ENCODE results near the gene TTYH1.
"Not testable (repeated sequence)": the region's sequence is repeated elsewhere in the genome, so short reads cannot be mapped to it uniquely, and the experiment has no call there.

TTYH1 gene

DNA sequence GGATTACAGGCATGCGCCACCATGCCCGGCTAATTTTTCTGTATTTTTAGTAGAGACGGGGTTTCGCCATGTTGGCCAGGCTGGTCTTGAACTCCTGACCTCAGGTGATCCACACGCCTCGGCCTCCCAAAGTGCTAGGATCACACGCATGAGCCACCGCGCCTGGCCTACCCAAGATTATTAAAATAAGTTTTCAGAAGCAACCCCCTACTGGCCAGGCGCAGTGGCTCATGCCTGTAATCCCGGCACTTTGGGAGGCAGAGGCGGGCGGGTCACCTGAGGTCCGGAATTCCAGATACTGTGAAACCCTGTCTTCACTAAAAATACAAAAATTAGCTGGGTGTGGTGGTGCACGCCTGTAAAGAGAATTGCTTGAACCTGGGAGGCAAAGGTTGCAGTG, 31.1 kb downstream of the TTYH1 start:
- DNase-seq: not testable (repeated sequence)

DNA sequence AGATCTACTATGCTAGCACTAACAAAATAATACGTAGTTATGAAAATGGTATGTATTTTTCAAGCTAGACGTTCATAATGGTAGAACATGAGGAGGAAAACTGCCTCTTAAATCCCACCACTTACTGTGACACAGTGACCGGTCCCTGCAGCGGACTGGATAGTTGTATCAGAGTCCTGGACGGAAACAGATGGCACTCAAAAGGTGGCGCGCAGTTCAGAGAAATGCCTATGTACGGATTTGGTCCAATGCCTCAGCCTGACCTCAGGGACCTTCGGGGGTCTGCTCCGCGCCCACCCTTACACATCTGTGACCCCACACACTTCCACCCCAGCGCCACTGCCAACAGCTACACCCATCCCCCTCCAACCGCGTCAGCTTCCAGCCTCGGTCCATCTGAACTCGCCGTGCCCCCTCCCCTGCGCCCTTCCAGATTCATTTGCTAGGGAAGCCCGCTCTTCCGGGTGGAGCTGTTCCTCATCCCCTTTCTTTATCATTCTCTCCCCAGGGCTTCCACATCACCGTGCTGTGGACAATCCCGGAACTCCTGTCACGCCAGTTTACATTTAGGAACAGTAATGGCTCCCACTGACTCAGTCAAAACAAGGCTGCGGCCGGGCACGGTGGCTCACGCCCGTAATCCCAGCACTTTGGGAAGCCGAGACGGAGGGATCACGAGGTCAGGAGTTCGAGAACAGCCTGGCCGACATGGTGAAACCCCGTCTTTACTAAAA, 32.9 kb downstream of the TTYH1 start:
- DNase-seq: no peak

DNA sequence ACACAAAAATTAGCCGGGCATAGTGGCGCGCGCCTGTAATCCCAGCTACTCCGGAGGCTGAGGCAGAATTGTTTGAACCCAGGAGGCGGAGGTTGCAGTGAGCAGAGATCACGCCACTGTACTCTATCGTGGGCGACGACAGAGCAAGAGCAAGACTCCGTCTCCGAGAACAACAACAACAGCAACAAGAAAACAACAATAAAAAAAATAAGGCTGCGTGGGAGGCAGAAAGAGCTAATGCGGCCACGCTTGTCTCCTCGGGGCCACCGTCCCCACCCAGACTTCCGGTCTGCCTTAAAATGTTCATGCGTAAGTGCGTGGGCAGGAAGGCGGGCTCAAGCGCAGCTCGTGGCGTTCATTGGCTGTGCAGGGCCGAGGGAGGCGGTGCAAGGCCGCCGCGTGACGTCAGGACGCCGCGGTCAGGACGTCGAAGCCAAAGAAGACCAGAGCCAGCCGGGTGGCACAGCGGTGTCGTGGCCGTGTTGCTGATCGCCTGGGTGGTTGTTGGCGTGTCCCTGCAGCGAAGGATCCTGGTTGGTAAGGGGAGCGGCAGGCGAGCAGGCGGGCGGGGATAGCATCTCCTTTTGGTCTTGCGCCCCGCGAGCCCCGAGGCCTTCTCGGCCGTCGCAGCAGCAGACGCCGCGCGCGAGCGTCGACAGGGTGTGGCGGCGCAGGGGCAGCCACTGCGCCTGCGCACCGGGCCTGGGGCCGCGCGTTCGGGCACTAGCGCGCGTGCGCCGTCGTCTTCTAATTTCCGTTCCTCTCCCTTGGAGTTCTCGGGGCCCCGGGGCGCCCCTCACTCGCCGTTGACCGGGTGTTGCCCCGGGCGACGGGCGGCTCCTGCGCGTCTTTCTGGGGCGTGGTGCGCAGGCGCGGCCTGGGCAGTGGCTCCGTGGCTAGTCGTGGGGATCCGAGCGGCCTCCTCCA, 33.8 kb downstream of the TTYH1 start, which contains the start of gene LENG8:
LENG8 (plus strand) TSS at position 426 of the 927 bp plus-strand sequence. CDS start 2,146 bp downstream, outside the sequence.
- peak; percentile 88 for DNase-seq

DNA sequence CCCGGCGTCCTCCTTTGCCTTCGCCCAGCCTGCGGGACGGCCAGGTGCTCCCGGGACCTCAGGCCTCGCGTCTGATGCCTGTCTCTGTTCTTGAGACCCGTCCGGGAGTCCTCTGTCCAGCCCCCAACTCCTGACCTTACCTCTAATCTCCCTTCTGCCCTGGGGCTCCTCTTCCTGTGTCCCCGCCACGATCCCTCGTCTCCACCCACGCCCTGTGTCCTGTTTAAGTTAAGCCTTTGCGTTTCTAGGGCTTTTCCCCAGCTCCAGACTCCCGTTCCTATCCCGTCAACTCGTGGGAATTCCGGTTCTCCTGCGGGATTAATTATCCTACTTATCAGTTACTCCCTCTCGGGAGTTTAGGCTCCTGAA, 34.4 kb downstream of the TTYH1 start:
- DNase-seq: no peak

DNA sequence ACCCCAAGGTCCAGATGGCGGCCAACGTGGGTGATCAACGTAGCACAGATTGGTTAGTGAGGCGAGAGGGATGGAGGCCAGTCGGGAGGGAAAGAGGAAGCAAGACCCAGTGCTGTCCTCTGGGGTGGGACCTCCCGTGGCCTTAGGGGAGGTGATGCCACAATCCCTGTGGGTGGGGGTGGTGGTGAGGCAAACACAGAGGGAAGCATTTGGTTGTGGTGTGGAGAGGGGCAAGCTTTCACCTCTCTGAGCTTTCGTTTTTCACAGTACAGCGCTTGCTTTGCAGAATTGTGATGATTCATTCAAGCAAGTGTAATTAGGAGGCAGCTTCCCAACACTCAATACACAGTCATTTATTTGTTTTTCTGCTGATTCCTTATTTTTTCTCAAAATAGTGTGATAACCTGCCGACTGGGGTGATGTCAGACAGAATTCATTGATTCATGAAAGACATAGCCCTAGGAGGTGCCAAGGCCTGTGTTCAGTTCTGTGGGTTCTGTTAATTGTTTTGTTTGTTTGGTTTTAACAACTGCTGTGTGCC, 36.1 kb downstream of the TTYH1 start:
- no peak for DNase-seq

DNA sequence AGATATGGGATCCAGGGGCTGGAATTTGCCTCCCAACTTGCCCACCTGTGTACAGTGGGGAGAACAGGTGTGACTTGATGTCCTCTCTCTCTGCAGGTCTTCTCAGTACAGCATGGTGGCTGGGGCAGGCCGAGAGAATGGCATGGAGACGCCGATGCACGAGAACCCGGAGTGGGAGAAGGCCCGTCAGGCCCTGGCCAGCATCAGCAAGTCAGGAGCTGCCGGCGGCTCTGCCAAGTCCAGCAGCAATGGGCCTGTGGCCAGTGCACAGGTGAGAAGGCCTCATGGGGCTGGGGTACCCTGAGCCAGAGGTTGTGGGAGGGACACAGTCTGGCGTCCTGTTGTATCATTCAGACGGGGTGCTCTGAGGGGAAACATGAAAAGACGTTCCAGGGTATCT, 36.7 kb downstream of the TTYH1 start:
- no peak for DNase-seq

DNA sequence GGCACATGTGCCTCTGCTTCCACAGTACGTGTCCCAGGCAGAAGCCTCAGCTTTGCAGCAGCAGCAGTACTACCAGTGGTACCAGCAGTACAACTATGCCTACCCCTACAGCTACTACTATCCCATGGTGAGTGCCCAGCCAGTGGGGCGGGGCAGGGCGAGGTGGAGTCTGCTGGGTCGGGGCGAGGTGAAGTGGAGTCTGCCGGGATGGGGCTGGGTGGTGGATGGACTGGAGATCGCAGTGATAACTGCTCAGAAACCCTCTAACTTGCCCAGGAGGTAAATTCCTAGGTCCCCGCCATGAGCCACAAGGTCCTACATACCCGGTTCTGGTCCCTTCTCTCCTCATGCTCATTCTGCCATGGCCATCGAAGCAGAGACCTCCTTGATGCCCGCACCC, 37.4 kb downstream of the TTYH1 start:
- DNase-seq: no peak

DNA sequence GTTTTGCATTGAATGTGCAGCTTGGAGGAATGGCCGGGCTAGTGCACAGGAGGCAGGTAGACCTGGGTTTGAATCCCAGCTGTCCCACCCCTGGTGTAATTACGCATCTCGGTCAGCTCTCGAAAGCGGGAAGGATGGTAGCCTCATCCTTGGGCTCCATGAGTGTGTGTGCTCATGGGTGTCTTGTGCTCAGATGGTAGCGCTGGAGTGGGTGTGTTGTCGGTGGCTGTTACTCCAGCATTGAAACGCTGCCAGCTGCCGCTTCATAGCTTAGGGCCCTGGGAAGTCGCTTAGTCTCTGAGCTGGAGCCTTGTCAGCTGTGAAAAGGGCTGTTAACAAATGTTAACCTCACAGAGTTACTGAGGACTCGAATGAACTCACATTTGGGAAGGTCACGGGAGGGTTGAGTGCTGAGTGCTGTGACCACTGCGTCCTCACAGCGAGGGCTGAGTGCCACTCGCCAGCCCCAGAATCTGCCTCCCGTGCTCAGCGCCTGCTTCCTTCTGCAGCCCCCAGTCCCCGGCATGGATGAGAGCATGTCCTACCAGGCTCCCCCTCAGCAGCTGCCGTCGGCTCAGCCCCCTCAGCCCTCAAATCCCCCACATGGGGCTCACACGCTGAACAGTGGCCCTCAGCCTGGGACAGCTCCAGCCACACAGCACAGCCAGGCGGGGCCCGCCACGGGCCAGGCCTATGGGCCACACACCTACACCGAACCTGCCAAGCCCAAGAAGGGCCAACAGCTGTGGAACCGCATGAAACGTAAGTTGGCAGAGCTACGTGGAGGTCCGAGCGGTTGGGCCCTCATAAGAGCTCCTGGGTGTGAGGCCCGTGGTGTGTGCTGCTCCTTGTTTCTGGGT, 38.9 kb downstream of the TTYH1 start:
- DNase-seq: no peak

DNA sequence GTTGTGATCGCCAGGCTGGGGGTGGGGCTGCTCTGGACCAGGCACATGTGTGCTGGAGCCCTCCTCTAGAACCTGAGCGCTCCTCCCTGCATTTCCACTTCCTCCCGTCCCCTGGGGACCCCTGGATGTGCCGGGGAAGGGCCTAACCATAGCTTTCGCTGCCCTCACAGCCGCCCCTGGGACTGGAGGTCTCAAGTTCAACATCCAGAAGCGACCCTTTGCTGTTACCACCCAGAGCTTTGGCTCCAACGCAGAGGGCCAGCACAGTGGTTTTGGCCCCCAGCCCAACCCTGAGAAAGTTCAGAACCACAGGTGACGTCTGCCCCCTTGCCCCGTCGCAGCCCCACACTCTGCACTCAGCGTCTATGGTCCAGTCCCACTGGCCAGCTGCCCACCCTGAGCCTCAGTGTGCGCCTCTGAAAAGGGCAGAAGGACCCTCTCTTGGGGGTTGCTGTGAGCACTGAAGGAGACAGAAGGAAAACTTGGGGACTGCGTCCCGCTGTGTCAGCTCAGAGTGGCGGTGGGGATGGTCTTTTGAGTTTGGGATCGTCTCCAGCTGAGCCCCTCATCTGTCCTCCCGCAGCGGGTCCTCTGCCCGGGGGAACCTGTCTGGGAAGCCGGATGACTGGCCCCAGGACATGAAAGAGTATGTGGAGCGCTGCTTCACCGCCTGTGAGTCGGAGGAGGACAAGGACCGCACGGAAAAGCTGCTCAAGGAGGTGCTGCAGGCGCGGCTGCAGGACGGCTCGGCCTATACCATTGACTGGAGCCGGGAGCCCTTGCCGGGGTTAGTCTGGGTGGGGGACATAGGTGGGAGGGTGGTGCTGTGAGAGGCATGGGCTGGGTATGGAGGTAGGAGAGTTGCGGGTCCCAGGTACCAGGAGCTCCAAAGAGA, 39.8 kb downstream of the TTYH1 start:
- no peak for DNase-seq

DNA sequence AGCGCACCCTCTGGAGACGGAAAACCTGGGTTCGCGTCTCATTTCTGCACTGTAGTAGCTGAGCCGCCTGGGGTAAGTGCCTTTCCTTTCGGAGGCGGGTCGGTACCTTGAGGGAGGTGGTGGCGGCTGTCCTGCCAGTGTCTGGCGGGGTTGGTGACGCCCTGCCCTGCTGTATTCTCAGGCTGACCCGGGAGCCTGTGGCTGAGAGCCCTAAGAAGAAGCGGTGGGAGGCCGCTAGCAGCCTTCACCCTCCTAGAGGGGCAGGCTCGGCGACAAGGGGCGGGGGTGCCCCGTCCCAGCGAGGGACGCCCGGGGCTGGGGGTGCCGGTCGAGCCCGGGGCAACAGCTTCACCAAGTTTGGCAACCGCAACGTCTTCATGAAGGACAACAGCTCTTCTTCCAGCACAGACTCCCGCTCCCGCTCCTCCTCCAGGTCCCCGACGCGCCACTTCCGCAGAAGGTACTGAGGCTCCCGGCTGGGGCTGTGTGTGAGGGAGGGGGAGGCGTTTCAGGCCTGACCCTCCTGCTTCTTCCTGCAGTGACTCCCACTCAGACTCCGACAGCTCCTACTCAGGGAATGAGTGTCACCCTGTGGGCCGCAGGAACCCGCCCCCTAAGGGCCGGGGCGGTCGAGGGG, 40.6 kb downstream of the TTYH1 start:
- no peak for DNase-seq

DNA sequence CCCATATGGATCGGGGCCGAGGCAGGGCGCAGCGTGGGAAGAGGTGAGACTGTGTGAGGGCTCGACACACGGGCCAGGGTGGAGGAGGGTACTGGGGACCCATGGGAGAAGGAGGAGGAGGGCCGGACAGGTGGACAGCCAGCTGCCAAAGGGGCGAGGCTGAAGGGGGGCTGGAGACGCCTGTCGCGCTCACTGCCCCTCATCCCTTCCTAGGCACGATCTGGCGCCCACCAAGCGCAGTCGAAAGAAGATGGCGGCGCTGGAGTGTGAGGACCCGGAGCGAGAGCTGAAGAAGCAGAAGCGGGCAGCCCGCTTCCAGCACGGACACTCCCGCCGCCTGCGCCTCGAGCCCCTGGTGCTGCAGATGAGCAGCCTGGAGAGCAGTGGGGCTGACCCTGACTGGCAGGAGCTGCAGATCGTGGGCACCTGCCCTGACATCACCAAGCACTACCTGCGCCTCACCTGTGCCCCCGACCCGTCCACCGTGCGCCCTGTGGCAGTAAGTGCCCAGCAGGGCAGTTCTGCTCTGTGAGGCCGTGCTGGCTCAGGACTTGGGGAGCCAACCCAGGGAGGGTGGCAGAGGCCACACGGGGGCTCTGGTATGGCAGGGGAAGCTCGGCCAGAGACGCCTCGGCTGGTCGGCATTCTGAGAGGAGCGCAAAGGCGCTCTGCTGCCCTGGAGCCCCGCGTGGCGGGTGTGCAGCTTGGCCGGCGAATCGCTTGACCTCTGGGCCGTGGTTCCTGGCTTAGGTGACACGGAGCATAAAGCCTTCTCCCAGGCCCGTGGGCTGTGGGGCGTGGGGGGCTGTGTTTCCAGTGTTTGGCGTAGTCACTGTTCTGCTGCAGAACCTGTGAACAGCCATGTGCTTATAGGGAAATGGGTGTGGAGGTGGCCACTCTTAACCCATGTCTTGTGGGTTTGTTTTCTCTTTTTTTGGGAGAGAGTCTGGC, 41.4 kb downstream of the TTYH1 start:
- no peak for DNase-seq

DNA sequence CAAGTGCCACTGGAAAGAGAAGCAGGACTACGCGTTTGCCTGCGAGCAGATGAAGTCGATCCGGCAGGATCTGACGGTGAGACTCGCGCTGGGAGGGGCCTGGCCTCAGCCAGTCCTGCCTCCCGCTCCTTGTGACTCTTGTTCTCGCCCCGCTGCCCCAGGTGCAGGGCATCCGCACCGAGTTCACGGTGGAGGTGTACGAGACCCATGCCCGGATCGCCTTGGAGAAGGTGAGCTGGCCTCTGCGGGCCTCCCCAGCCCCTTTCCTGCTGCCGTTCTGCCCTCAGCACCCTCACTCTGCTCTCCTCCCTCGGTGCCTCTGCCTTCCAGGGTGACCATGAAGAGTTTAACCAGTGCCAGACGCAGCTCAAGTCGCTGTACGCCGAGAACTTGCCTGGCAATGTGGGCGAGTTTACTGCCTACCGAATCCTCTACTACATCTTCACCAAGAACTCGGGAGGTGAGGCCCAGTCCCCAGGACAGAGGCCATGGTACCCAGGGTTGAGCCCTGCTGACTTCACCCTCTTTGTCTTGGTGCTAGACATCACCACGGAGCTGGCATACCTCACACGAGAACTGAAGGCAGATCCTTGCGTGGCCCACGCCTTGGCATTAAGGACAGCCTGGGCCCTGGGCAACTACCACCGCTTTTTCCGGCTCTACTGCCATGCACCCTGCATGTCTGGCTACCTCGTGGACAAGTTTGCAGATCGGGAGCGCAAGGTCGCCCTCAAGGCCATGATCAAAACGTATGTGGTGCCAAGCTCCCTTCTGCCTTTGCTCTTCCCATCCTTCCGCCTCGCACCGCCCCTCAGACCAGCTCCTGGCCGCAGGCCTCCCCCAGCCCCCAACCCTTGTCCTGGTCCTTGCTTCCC, 42.7 kb downstream of the TTYH1 start:
- no peak for DNase-seq

DNA sequence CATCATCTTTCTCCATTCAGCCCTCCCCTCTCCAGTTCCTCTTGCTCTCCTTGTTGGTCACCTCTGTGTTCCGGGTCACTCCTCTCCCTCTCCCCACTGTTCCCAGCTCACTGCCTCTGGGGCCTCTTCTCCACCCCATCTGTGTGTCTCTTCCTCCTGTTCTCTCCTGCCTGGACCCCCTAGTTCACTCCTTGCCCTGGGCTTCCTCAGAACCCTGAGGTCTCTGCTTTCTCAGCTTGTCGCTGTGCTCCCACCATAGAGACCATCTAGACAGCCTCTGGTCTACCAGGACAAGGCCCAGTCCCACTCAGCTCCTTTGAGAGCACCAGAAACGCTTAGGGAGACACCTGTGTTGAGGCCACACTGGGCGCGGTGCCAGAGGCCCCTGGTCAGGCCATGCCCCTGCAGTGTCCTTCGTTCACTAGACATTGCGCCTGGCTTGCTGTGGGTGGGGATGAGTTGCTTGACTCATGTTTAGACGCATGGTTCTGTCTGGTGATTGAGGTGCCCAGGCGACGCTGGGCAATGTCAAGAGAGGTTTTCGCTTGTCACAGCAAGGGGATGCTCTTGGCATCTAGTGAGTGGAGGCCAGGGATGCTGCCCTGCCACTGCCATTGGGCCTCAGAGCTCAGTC, 43.5 kb downstream of the TTYH1 start:
- no peak for DNase-seq

DNA sequence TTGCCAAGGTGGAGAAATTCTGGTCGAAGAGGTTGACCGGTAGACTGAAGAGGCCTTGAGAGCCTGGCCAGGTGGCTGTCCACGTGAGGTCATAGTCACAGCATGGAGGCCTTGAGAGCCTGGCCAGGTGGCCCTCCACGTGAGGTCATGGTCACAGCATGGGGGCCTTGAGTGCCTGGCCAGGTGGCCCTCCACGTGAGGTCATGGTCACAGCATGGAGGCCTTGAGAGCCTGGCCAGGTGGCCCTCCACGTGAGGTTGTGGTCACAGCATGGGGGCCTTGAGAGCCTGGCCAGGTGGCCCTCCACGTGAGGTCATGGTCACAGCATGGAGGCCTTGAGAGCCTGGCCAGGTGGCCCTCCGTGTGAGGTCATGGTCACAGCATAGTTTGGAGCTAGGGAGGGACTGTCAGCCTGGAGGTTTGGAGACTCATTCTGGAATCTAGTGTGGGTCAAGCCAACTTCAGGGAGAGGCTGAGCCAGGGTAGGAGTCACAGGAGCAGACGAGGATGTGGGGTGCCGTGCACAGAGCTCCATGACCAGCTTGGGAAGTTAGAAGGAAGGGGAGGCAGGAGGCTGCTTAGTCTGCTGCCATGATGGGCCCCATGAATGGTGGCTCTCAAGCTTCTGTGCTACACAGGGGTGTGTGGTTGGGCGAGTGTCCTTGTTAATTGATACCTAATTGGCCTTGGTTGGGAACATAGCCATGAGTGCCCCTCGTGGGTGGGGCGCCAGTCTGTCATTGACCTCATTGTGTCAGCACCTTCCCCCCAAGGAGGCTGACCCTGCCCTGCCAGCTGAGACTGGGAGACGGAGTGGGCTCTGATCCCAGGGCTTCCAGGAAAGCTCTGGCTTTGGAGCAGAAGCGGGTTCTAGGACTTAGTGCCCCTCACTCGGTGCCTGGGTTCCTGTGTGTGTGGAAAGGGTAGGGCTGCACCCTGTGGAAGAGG, 44.3 kb downstream of the TTYH1 start:
- no peak for DNase-seq

DNA sequence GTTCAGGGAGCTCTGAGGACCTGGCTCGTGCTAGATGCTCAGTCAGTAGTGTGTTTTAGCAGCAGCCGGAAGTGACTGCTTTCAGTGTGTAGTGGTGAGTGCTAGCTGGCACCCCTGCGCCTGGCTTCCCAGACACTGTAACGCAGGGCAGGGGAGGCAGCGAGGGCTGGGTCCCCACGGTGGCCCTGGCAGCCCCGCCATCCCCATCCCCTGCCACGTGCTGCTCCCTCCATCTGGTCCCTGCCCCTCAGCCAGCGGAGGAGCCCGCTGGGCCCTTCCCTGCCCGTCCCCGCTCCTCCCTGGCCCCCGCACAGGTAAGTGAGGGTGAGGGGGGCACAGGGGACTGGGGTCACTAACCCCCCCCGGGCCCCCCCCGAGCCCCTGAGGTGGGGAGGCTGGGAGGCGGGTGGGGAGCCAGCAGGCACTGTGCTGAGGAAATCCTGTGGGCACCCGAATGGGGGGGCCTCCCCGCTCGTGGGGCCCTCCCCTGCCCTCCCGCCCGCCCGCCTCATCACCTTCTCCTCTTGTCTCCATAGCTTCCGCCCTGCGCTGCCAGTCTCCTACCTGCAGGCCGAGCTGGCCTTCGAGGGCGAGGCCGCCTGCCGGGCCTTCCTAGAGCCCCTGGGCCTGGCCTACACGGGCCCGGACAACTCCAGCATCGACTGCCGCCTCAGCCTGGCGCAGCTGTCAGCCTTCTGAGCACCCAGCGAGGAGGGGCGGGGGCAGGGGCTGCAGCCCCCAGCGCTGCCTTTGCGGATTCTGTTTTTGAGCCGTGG, 45.2 kb downstream of the TTYH1 start:
- no peak for DNase-seq

DNA sequence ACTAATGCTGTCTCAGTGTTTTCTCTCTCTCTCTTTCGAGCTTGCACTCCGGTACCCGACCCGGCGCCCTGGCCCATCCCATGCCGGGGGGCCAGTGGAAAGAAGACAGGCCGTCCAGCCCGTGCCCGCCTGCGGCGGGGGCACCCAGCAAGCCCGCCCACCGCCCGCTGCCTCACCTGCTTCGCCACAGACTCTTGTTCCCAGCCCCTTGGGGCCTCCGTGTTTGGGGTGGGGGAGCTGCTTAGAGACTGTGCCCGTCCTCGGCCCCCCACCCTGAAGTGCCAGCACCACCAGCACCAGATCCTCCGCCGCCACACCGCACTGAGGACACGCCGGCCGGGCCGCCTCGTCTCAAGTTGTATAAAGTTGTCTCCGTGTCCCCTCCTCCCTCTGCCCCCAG, 45.9 kb downstream of the TTYH1 start:
- DNase-seq: no peak

DNA sequence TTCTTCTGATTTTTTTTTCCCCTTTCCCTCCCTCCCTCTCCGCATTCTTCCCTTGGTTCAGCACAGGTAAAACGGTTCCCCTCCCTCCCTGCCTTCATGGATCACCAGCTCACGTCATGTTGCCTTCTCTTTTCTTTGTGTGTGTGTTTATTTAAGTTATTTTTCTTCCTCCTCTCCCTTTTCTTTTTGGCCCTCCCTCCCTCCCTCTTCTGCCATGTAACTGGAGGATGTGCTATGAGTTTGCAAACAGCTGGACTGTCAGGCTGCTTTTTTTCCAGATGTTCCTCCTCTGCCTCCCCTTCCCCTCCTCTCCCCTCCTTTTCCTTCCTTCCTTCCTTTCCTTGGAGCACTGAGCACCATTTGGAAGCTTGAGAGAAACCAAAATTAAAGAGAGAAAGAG, 46.3 kb downstream of the TTYH1 start:
- no peak for DNase-seq
